Measurements from ENCODE around the gene ZNF865. TPM values are rescaled to one million over a fixed set of nuclear protein-coding genes. Genes with fewer than 3 reads are reported as not detected.
A peak's percentile ranks its signal among the peaks of the same experiment; 100 is the strongest.

The ZNF865 gene
- total RNA-seq, 2 donors from 2014 or later = 15.4 to 20.7 TPM

DNA sequence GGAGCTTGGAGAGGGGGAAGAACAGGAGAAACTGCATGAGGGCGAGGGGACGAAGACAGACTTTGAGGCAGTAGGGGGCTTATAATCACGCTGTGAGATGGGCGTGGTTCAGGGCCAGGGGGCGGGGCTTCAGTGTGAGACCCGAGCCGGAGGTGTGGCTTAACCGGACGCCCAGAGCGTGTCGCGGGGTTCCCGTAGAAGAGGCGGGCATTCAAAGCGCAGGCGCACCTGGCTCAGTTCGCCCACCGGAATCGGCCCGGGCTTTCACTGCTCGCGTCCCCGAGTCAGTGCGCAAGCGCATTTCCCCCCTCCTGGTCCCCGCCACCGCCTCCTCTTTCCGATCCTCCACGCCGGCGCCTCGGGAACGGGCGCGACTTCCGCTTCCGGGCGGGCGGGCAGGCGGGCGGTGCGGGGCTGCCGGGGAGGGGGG, 225 bp upstream of the ZNF865 start:
- Mint-ChIP-seq H3K36me3 (no peaks in the 10 kb centered on the region), H3K4me1 (ENCODE audit: low read depth in 2 of 2) (peaks cover 57 to 60% of the 10 kb centered on the region in 2 donors), H3K4me3 (peak overlapping the region; percentile 99), H3K9me3 (no peaks in the 10 kb centered on the region), H3K27me3 (no peaks in the 10 kb centered on the region), H3K27ac (peak overlapping the region; percentile 88 to 95)
- DNase-seq (ENCODE audit: low spot score) = peak; percentile 99
- ATAC-seq = peak; percentile 88 to 91

DNA sequence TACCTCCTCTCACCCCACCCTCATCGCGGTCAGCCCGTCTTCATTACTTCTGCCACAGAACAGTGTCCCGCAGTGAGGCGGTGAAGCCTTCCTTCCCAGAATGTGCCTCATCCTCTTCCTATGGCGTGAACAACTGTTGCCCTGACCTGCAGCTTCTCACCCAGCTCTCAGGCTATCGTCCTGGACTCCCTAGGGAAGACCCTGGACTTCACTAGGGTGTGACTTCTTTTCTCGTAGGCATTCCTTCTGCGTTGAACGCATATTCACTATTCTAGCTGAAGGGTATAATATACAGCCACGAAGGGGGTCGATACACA, 982 bp downstream of the ZNF865 start:
- ATAC-seq (no peak), DNase-seq (ENCODE audit: low spot score) (no peak)
- Mint-ChIP-seq H3K4me3 (peak overlapping the region; percentile 94), H3K36me3 (no peaks in the 10 kb centered on the region), H3K9me3 (no peaks in the 10 kb centered on the region), H3K4me1 (ENCODE audit: low read depth in 2 of 2) (peaks cover 50 to 64% of the 10 kb centered on the region in 2 donors), H3K27me3 (no peaks in the 10 kb centered on the region), H3K27ac (peak overlapping the region; percentile 88 to 95)

DNA sequence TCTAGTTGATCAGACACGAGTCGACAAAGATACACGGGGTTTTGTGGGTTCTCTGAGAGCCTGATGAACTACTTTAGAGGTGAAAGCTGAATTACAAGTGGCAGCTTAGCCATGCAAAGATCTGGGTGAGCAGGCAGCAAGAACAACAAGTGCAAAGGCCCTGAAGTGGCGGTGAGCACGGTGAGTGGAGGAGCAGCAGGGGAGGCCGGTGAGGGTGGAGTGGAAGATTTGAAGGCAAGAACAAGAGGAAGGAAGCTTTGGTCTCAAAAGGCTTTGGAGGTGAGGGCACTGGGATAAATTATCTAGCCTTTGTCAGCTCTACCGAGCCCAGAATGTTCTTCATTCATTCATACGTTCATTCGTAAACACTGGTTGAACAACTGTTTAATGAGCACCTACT, 1.4 kb downstream of the ZNF865 start:
- no peak for DNase-seq (ENCODE audit: low spot score)
- H3K36me3 Mint-ChIP-seq = no peaks in the 10 kb centered on the region
- peaks cover 49 to 64% of the 10 kb centered on the region in 2 donors for H3K4me1 Mint-ChIP-seq (ENCODE audit: low read depth in 2 of 2)
- H3K9me3 Mint-ChIP-seq = no peaks in the 10 kb centered on the region
- peak overlapping the region; percentile 94 for H3K4me3 Mint-ChIP-seq
- ATAC-seq = no peak
- H3K27me3 Mint-ChIP-seq = no peaks in the 10 kb centered on the region
- peak overlapping the region; percentile 88 to 95 for H3K27ac Mint-ChIP-seq

DNA sequence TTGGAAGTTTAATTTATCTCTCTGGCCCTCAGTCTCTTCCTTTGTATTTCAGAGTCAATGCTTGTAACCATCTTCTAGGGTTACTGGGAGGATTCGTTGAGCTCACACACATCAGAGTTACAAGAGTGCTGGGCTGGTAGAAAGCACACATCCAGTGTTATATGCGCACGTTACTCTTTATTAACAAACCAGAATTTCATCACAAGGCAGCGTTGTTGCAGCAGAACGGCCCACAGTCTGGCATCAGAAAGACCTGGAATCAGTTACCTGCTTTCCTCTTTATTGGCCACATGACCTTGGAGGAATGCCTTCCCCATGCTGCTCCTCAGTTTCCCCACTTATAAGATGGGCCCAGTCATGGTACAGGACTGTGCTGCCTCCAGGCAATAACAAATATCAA, 3.9 kb downstream of the ZNF865 start:
- Mint-ChIP-seq H3K27me3 (no peaks in the 10 kb centered on the region), H3K4me3 (no peak overlapping the region), H3K9me3 (no peaks in the 10 kb centered on the region), H3K4me1 (ENCODE audit: low read depth in 2 of 2) (peaks cover 51 to 63% of the 10 kb centered on the region in 2 donors), H3K36me3 (no peaks in the 10 kb centered on the region), H3K27ac (peak overlapping the region in 1 of 2 donors; percentile 66)
- DNase-seq (ENCODE audit: low spot score) (no peak), ATAC-seq (no peak)

DNA sequence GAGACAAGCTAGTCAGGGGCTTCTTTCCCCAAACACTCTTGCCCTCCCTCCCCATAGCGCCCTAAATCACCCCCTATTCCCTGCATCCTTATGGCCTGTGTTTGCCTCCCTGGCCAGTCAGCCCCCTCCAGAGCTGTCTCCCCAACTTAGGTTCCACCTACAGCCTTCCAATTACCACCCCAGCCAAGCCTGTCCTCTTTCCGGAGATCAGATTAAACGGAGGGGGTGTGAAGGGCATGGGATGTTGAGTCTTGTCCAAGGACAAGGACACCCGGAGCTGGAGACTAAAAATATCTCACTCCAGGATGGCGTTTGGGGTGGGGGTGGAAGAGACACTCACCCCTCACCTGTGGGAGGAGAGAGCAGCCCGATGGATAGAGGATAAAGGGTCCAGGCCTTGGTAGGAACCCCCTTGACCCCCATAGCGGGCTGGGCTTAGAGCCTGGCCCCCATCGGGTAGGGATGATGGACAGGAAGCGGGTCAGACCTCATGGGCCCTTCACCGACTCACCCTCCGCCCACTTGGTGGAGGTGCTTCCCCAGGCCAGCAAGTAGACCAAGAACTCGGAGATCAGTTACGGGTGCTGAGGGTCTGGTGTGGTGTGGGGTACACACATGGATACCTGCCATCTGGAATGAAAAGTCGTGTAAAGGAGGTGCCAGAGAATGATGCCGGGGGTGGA, 6.0 kb downstream of the ZNF865 start:
- DNase-seq (ENCODE audit: low spot score) = no peak
- Mint-ChIP-seq H3K9me3 (no peaks in the 10 kb centered on the region), H3K36me3 (no peaks in the 10 kb centered on the region), H3K4me3 (no peak overlapping the region), H3K27ac (peak overlapping the region in 1 of 2 donors; percentile 66), H3K27me3 (no peaks in the 10 kb centered on the region), H3K4me1 (ENCODE audit: low read depth in 2 of 2) (peaks cover 37 to 51% of the 10 kb centered on the region in 2 donors)
- no peak for ATAC-seq

DNA sequence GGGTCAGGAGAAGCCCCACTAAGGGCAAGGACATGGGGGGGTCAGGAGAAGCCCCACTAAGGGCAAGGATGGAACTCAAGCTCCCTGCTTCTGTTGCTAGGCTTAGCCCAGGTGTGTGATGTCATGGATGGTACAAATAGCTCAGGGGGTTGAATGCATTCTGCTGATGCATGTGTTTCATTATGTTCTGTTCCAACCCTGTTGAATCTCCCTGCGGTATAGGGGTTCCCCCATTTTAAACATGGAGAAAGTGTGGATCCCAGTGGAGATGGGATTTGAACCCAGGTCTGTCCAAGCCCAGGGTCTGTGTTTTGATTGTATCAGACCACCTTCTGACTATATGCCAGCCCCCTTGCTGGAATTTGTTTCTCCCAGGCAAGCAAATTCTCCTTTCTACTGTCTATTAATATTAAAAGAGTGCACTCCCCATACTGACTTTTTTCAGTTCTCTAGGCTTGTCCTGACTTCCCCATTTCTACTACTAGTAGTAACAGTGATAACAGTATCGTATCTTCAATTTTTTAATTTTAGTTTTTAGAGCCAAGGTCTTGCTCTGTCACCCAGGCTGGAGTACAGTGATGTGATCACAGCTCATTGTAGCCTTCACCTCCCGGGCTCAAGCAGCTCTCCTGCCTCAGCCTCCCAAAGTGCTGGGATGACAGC, 6.7 kb downstream of the ZNF865 start:
- no peaks in the 10 kb centered on the region for H3K27me3 Mint-ChIP-seq
- H3K9me3 Mint-ChIP-seq = no peaks in the 10 kb centered on the region
- DNase-seq (ENCODE audit: low spot score) (no peak), ATAC-seq (no peak)
- H3K27ac Mint-ChIP-seq = no peak overlapping the region
- peaks cover 30 to 44% of the 10 kb centered on the region in 2 donors for H3K4me1 Mint-ChIP-seq (ENCODE audit: low read depth in 2 of 2)
- no peak overlapping the region for H3K4me3 Mint-ChIP-seq
- no peaks in the 10 kb centered on the region for H3K36me3 Mint-ChIP-seq

DNA sequence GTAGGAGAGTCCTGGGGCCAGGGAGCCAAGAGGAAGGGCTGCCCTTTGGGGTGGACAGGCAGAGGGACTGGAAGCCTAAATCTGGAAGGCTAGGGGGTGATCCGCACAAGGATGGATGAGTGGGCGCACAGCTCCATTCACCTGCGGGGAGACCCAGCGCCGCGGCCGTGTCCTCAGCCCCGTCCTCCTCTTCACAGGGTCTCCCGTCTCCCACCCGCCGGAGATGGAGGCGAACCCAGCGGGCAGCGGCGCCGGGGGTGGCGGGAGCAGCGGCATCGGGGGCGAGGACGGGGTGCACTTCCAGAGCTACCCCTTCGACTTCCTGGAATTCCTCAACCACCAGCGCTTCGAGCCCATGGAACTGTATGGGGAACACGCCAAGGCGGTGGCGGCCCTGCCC, 7.9 kb downstream of the ZNF865 start:
- Mint-ChIP-seq H3K27me3 (no peaks in the 10 kb centered on the region), H3K4me3 (no peak overlapping the region), H3K36me3 (peaks cover 4% of the 10 kb centered on the region), H3K9me3 (no peaks in the 10 kb centered on the region), H3K4me1 (ENCODE audit: low read depth in 2 of 2) (peaks cover 20 to 37% of the 10 kb centered on the region in 2 donors), H3K27ac (no peak overlapping the region)
- ATAC-seq (no peak), DNase-seq (ENCODE audit: low spot score) (no peak)

DNA sequence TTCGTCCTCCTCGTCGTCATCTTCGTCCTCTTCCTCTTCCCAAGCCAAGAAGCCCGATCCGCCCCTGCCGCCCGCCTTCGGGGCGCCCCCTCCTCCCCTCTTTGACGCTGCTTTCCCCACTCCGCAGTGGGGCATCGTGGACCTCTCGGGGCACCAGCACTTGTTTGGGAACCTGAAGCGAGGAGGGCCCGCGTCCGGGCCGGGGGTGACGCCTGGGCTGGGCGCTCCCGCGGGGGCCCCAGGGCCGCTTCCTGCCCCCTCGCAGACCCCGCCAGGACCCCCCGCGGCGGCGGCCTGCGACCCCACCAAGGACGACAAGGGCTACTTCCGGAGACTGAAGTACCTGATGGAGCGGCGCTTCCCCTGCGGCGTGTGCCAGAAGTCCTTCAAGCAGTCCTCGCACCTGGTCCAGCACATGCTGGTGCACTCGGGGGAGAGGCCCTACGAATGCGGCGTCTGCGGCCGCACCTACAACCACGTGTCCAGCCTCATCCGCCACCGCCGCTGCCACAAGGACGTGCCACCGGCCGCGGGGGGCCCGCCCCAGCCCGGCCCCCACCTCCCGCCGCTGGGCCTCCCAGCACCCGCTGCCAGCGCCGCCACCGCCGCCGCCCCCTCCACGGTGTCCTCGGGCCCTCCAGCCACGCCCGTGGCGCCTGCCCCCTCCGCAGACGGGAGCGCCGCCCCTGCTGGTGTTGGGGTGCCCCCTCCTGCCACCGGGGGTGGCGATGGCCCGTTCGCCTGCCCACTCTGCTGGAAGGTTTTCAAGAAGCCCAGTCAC, 8.7 kb downstream of the ZNF865 start:
- Mint-ChIP-seq H3K9me3 (no peaks in the 10 kb centered on the region), H3K27me3 (no peaks in the 10 kb centered on the region), H3K27ac (no peak overlapping the region), H3K4me3 (no peak overlapping the region), H3K4me1 (ENCODE audit: low read depth in 2 of 2) (peaks cover 16 to 33% of the 10 kb centered on the region in 2 donors), H3K36me3 (peaks cover 4% of the 10 kb centered on the region)
- no peak for ATAC-seq
- DNase-seq (ENCODE audit: low spot score) = no peak

DNA sequence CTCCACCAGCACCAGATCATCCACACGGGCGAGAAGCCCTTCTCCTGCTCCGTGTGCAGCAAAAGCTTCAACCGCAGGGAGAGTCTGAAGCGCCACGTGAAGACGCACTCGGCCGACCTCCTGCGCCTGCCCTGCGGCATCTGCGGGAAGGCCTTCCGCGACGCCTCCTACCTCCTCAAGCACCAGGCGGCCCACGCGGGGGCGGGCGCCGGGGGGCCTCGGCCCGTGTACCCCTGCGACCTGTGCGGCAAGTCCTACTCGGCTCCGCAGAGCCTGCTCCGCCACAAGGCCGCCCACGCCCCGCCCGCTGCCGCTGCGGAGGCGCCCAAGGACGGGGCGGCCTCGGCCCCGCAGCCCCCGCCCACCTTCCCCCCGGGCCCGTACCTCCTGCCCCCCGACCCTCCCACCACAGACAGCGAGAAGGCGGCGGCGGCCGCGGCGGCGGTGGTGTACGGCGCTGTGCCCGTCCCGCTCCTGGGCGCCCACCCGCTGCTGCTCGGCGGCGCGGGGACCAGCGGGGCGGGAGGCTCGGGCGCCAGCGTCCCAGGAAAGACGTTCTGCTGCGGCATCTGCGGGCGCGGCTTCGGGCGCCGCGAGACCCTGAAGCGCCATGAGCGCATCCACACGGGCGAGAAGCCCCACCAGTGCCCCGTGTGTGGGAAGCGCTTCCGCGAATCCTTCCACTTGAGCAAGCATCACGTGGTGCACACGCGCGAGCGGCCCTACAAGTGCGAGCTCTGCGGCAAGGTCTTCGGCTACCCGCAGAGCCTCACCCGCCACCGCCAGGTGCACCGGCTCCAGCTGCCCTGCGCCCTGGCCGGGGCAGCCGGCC, 9.5 kb downstream of the ZNF865 start:
- H3K27ac Mint-ChIP-seq = no peak overlapping the region
- ATAC-seq (no peak), DNase-seq (ENCODE audit: low spot score) (no peak)
- H3K36me3 Mint-ChIP-seq = peaks cover 4% of the 10 kb centered on the region
- no peaks in the 10 kb centered on the region for H3K27me3 Mint-ChIP-seq
- H3K4me3 Mint-ChIP-seq = no peak overlapping the region
- no peaks in the 10 kb centered on the region for H3K9me3 Mint-ChIP-seq
- H3K4me1 Mint-ChIP-seq (ENCODE audit: low read depth in 2 of 2) = peaks cover 13 to 25% of the 10 kb centered on the region in 2 donors

DNA sequence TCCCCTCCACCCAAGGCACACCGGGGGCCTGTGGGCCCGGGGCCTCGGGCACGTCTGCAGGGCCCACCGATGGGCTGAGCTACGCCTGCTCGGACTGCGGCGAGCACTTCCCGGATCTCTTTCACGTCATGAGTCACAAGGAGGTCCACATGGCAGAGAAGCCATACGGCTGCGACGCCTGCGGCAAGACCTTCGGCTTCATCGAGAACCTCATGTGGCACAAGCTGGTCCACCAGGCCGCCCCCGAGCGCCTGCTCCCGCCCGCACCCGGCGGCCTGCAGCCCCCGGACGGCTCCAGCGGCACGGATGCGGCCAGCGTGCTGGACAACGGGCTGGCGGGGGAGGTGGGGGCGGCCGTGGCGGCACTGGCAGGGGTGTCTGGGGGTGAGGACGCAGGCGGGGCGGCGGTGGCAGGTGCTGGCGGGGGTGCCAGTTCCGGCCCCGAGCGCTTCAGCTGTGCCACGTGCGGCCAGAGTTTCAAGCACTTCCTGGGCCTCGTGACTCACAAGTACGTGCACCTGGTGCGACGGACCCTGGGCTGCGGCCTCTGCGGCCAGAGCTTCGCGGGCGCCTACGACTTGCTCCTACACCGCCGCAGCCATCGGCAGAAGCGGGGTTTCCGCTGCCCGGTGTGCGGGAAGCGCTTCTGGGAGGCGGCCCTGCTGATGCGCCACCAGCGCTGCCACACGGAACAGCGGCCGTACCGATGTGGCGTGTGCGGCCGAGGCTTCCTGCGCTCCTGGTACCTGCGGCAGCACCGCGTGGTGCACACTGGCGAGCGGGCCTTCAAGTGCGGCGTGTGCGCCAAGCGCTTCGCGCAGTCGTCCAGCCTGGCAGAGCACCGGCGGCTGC, 10.3 kb downstream of the ZNF865 start:
- H3K4me1 Mint-ChIP-seq (ENCODE audit: low read depth in 2 of 2) = peaks cover 19 to 28% of the 10 kb centered on the region in 2 donors
- ATAC-seq (no peak), DNase-seq (ENCODE audit: low spot score) (no peak)
- H3K9me3 Mint-ChIP-seq = no peaks in the 10 kb centered on the region
- H3K36me3 Mint-ChIP-seq = peaks cover 4% of the 10 kb centered on the region
- no peak overlapping the region for H3K4me3 Mint-ChIP-seq
- H3K27me3 Mint-ChIP-seq = no peaks in the 10 kb centered on the region
- no peak overlapping the region for H3K27ac Mint-ChIP-seq

DNA sequence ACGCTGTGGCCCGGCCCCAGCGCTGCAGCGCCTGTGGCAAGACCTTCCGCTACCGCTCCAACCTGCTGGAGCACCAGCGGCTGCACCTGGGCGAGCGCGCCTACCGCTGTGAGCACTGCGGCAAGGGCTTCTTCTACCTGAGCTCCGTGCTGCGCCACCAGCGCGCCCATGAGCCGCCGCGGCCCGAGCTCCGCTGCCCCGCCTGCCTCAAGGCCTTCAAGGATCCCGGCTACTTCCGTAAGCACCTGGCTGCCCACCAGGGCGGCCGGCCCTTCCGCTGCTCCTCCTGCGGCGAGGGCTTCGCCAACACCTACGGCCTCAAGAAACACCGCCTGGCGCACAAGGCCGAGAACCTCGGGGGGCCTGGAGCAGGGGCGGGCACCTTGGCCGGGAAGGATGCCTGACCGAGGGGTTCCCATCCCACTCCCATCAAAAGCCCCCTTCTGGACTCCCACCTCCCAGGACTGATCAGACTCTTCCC, 11.0 kb downstream of the ZNF865 start:
- H3K36me3 Mint-ChIP-seq = peaks cover 4% of the 10 kb centered on the region
- no peaks in the 10 kb centered on the region for H3K27me3 Mint-ChIP-seq
- no peaks in the 10 kb centered on the region for H3K9me3 Mint-ChIP-seq
- ATAC-seq (no peak), DNase-seq (ENCODE audit: low spot score) (no peak)
- no peak overlapping the region for H3K4me3 Mint-ChIP-seq
- no peak overlapping the region for H3K27ac Mint-ChIP-seq
- H3K4me1 Mint-ChIP-seq (ENCODE audit: low read depth in 2 of 2) = peaks cover 21 to 23% of the 10 kb centered on the region in 2 donors

DNA sequence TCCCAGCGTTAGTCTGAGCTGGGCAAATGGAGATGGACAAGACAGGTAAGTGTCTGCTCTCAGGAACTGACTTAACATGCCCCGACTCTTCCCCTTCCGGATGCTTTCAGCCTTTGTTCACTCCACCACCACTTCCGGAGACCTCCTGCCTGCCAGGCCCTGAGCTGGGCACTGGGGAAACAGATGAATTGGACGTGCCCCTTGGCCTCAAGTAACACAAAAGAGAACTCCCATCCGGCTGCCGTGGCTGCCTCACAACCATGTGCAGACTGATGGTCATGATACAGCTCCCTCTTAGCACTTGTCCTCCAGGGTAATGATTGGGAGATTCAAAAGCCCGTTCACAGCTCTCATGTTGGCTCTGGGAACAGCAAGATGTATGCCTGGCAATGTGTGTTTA, 12.0 kb downstream of the ZNF865 start:
- H3K4me3 Mint-ChIP-seq = no peak overlapping the region
- no peaks in the 10 kb centered on the region for H3K27me3 Mint-ChIP-seq
- peaks cover 16 to 18% of the 10 kb centered on the region in 2 donors for H3K4me1 Mint-ChIP-seq (ENCODE audit: low read depth in 2 of 2)
- no peak overlapping the region for H3K27ac Mint-ChIP-seq
- H3K36me3 Mint-ChIP-seq = peaks cover 4% of the 10 kb centered on the region
- ATAC-seq (no peak), DNase-seq (ENCODE audit: low spot score) (no peak)
- H3K9me3 Mint-ChIP-seq = no peaks in the 10 kb centered on the region

DNA sequence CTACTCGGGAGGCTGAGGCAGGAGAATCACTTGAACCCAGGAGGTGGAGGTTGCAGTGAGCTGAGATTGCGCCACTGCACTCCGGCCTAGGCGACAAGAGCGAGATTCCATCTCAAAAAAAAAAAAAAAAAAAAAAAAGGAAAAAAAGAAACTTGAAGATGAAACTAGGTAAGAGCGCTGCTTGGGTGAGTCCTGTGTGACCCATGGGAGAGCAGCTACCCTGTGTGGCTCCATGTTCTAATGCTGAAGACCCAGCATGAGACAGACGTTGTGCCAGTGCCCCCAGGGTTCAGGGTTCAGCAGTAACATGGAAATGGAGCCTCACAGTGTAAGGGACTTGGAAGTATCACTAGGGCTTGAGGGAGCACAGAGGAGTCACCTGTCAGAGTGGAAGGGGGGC, 13.0 kb downstream of the ZNF865 start:
- H3K4me1 Mint-ChIP-seq (ENCODE audit: low read depth in 2 of 2) = peaks cover 15% of the 10 kb centered on the region in 2 donors

More for the DNA sequence above, 13.0 kb downstream of the ZNF865 start:
- DNase-seq (ENCODE audit: low spot score) (no peak), ATAC-seq (no peak)
- peaks cover 4% of the 10 kb centered on the region for H3K36me3 Mint-ChIP-seq
- H3K27me3 Mint-ChIP-seq = no peaks in the 10 kb centered on the region
- no peak overlapping the region for H3K4me3 Mint-ChIP-seq
- H3K9me3 Mint-ChIP-seq = no peaks in the 10 kb centered on the region
- H3K27ac Mint-ChIP-seq = no peak overlapping the region

Measured in natural killer cell treated with Interleukin-12 subunit alpha and Interleukin-12 subunit beta and Interleukin-15 and Interleukin-18, amount 100 ng/mL, for 72 hours (primary cell).